Gastrocnemius medialis (tissue), 4 donors: ENCODE measurements around the gene EFNB2. TPM values are rescaled to one million over a fixed set of nuclear protein-coding genes. Genes with fewer than 3 reads are reported as not detected.

Experiments
- ATAC-seq, 2 donors: fragments of 150-250 bp; one replicate each; pipeline ENCODE4 v1.9.1; 2016
- DNase-seq, 2 donors: peaks; one replicate each; pipeline ENCODE4 v3.0.0-alpha.2; 2019
- H3K27ac ChIP-seq, 4 donors: fragments of 200-600 bp; sonication (generic); 1 replicate in 1 of 4; 2 replicates in 3 of 4; pipeline ENCODE4 v1.5.1; 2016 to 2018; ENCODE audit warnings: mild to moderate bottlenecking in 2 of 4, moderate library complexity in 1 of 4
- H3K27me3 ChIP-seq, 3 donors: fragments of 200-600 bp; sonication (generic) in 2 of 3; 1 replicate in 1 of 3; 2 replicates in 2 of 3; pipeline versions ENCODE4 v1.5.1 to v1.6.0; 2016 to 2019; ENCODE audit warnings: mild to moderate bottlenecking in 1 of 3, moderate library complexity in 1 of 3
- H3K36me3 ChIP-seq, 2 donors: fragments of 200-600 bp; sonication (generic) in 1 of 2; one replicate each; pipeline ENCODE4 v1.5.1; 2017 to 2018
- H3K4me1 ChIP-seq, 2 donors: fragments of 200-600 bp; sonication (generic) in 1 of 2; one replicate each; pipeline ENCODE4 v1.5.1; 2016 to 2017; ENCODE audit warnings: mild to moderate bottlenecking in 2 of 2
- H3K4me3 ChIP-seq, 4 donors: fragments of 200-600 bp; sonication (generic) in 3 of 4; 1 replicate in 1 of 4; 2 replicates in 3 of 4; pipeline ENCODE4 v1.5.1; 2016 to 2019; ENCODE audit warnings: mild to moderate bottlenecking in 2 of 4
- H3K9me3 ChIP-seq, 3 donors: fragments of 200-600 bp; sonication (generic) in 2 of 3; 1 replicate in 1 of 3; 2 replicates in 2 of 3; pipeline ENCODE4 v1.5.1; 2016 to 2019
- CTCF ChIP-seq, 5 experiments: fragments of 450-650 bp in 3 of 5; fragments of 200-600 bp in 2 of 5; sonication (generic) in 2 of 5; IDR thresholded peaks in 4 of 5; conservative IDR thresholded peaks in 1 of 5; 1 replicate in 4 of 5; 2 replicates in 1 of 5; pipeline ENCODE4 v1.5.1; 2016 to 2019; ENCODE audit warnings: antibody characterized with exemption in 5 of 5, mild to moderate bottlenecking in 3 of 5, moderate library complexity in 3 of 5
- POLR2A ChIP-seq, 2 donors: fragments of 450-650 bp; IDR thresholded peaks; one replicate each; pipeline ENCODE4 v1.6.1; 2017; ENCODE audit warnings: antibody characterized with exemption in 2 of 2, mild to moderate bottlenecking in 2 of 2, moderate library complexity in 2 of 2
- in situ Hi-C, 4 donors: fragments of 200-750 bp; cut with MboI; loops; one replicate each; pipeline versions ENCODE4 v1.15.0 to v1.8.0; 2017; ENCODE audit warnings: low sequenced_read_pairs in 4 of 4
- intact Hi-C: fragments of 100-400 bp; cut with DNase I; formaldehyde crosslinking; loops from one replicate; pipeline ENCODE4 v1.15.1; 2023; ENCODE audit warnings: low total_unique reads
- total RNA-seq, 4 donors: library from RNA; depleted of rRNA; stranded (reverse); fragments of >200 nt; gene quantifications; one replicate each; pipeline versions ENCODE4 v1.1.0 to v1.2.3, GENCODE V29; 2016

EFNB2 gene
- total RNA-seq, 4 donors from 2014 or later = 5.7 to 9.3 (median 6.1) TPM

- Histone ChIP-seq H3K27ac (peak overlapping the region; percentile 29 to 57 (median 48)), H3K27me3 (no peaks in the 10 kb centered on the region), H3K36me3 (no peaks in the 10 kb centered on the region), H3K4me1 (peaks cover 5 to 15% of the 10 kb centered on the region in 2 donors), H3K9me3 (no peaks in the 10 kb centered on the region), H3K4me3 (no peak overlapping the region)
- intact Hi-C loops (no loop called here), in situ Hi-C loops (loop anchor here in 1 of 4 donors (25.0 kb wide), 1 partner anchor 1639 kb away; the partner anchor contains the start of genes ABHD13 and LIG4)
- TF ChIP-seq POLR2A (IDR thresholded peaks at IDR 0.05) (no peak), CTCF (IDR thresholded peaks at IDR 0.05 in 4 of 5, conservative IDR thresholded peaks at IDR 0.05 in 1 of 5) (no peak)
- ATAC-seq (peak; percentile 71 to 79), DNase-seq (peak; percentile 20 to 36)
Observed at GRCh38 chr13:106573284-106573846, 37.9 kb upstream of the EFNB2 start.

GRCh38 chr13:106570299-106570852, 34.9 kb upstream of the EFNB2 start:
- DNase-seq (peak; percentile 19 to 40), ATAC-seq (no peak)
- TF ChIP-seq CTCF (IDR thresholded peaks at IDR 0.05 in 4 of 5, conservative IDR thresholded peaks at IDR 0.05 in 1 of 5) (no peak), POLR2A (IDR thresholded peaks at IDR 0.05) (no peak)
- Histone ChIP-seq H3K9me3 (no peaks in the 10 kb centered on the region), H3K4me3 (no peak overlapping the region), H3K27ac (no peak overlapping the region), H3K36me3 (no peaks in the 10 kb centered on the region), H3K27me3 (no peaks in the 10 kb centered on the region), H3K4me1 (peaks cover 20 to 30% of the 10 kb centered on the region in 2 donors)
- in situ Hi-C loops = loop anchor here in 1 of 4 donors (25.0 kb wide), 1 partner anchor 1642 kb away; the partner anchor contains the start of genes ABHD13 and LIG4
- intact Hi-C loops = no loop called here

- no peaks in the 10 kb centered on the region for H3K9me3 ChIP-seq
- H3K27ac ChIP-seq = no peak overlapping the region
- no peak for ATAC-seq
- in situ Hi-C loops = loop anchor here in 1 of 4 donors (25.0 kb wide), 1 partner anchor 1643 kb away; the partner anchor contains the start of genes ABHD13 and LIG4
- H3K36me3 ChIP-seq = no peaks in the 10 kb centered on the region
- no peak for DNase-seq
- no peak overlapping the region for H3K4me3 ChIP-seq
- H3K27me3 ChIP-seq = no peaks in the 10 kb centered on the region
- H3K4me1 ChIP-seq = peaks cover 29 to 39% of the 10 kb centered on the region in 2 donors
- TF ChIP-seq CTCF (IDR thresholded peaks at IDR 0.05 in 4 of 5, conservative IDR thresholded peaks at IDR 0.05 in 1 of 5) (no peak), POLR2A (IDR thresholded peaks at IDR 0.05) (no peak)
- intact Hi-C loops = loop anchor here (10.0 kb wide), 1 partner anchor 345 kb away; no protein-coding TSS in a partner anchor
Observed at GRCh38 chr13:106569233-106570095, 34.0 kb upstream of the EFNB2 start.

GRCh38 chr13:106568299-106569003, 33.0 kb upstream of the EFNB2 start:
- in situ Hi-C loops (loop anchor here in 1 of 4 donors (25.0 kb wide), 1 partner anchor 1644 kb away; the partner anchor contains the start of genes ABHD13 and LIG4), intact Hi-C loops (loop anchor here (10.0 kb wide), 1 partner anchor 346 kb away; no protein-coding TSS in a partner anchor)
- no peaks in the 10 kb centered on the region for H3K27me3 ChIP-seq
- TF ChIP-seq CTCF (IDR thresholded peaks at IDR 0.05 in 4 of 5, conservative IDR thresholded peaks at IDR 0.05 in 1 of 5) (no peak), POLR2A (IDR thresholded peaks at IDR 0.05) (no peak)
- DNase-seq (no peak), ATAC-seq (peak in 1 of 2 donors; percentile 0)
- peak overlapping the region; percentile 92 to 98 (median 97) for H3K4me3 ChIP-seq
- H3K4me1 ChIP-seq = peaks cover 39 to 43% of the 10 kb centered on the region in 2 donors
- H3K27ac ChIP-seq = peak overlapping the region; percentile 92 to 98 (median 94)
- H3K36me3 ChIP-seq = no peaks in the 10 kb centered on the region
- no peaks in the 10 kb centered on the region for H3K9me3 ChIP-seq
